Astrocyte (in vitro differentiated cells and primary cell): ENCODE data around the gene MMP23B. TPM values are rescaled to one million over a fixed set of nuclear protein-coding genes. Genes with fewer than 3 reads are reported as not detected.

Experiments used
- DNase-seq: peaks from one replicate; pipeline ENCODE4 v3.0.0-alpha.2; 2010; ENCODE audit warnings: low read depth
- FAIRE-seq: peaks from 2 replicates; lab custom pipeline; 2011; peaks lifted over from hg19 to GRCh38; lab: Jason Lieb, UNC
- H2AFZ ChIP-seq: 2 replicates; pipeline ENCODE4 v1.6.0; 2012; ENCODE audit warnings: low read depth, low read length, inconsistent platforms
- H3K27ac ChIP-seq: 2 replicates; pipeline ENCODE4 v1.5.1; 2011; ENCODE audit warnings: low read depth, low read length, inconsistent platforms
- H3K27me3 ChIP-seq: 2 replicates; pipeline ENCODE4 v1.6.0; 2011; ENCODE audit warnings: low read length, inconsistent platforms; ENCODE audit not compliant: insufficient read depth
- H3K36me3 ChIP-seq: 2 replicates; pipeline ENCODE4 v1.5.1; 2011; ENCODE audit warnings: low read length, inconsistent platforms; ENCODE audit not compliant: insufficient read depth
- H3K4me1 ChIP-seq: 2 replicates; pipeline ENCODE4 v1.5.1; 2011; ENCODE audit warnings: low read length, inconsistent platforms; ENCODE audit not compliant: insufficient read depth
- H3K4me2 ChIP-seq: 2 replicates; pipeline ENCODE4 v1.6.0; 2012; ENCODE audit warnings: low read length, inconsistent platforms
- H3K4me3 ChIP-seq: 2 replicates; pipeline ENCODE4 v1.5.1; 2011; ENCODE audit warnings: low read depth, mild to moderate bottlenecking, low read length, inconsistent platforms; ENCODE audit not compliant: insufficient read depth
- H3K79me2 ChIP-seq: 2 replicates; pipeline ENCODE4 v1.6.0; 2012; ENCODE audit warnings: mild to moderate bottlenecking, low read length, inconsistent platforms; ENCODE audit not compliant: insufficient read depth
- H3K9ac ChIP-seq: 2 replicates; pipeline ENCODE4 v1.6.0; 2012; ENCODE audit warnings: mild to moderate bottlenecking, low read length, inconsistent platforms
- H3K9me3 ChIP-seq: 2 replicates; pipeline ENCODE4 v1.5.1; 2012; ENCODE audit warnings: low read depth, mild to moderate bottlenecking, low read length, inconsistent platforms; ENCODE audit not compliant: insufficient read depth
- H4K20me1 ChIP-seq: 2 replicates; pipeline ENCODE4 v1.6.0; 2012; ENCODE audit warnings: low read length, inconsistent platforms; ENCODE audit not compliant: insufficient read depth
- H3K27ac Mint-ChIP-seq: one replicate; pipeline ENCODE4 v1.8.0; 2021; ENCODE audit warnings: mild to moderate bottlenecking, mixed read lengths; ENCODE audit not compliant: unreplicated experiment
- H3K27me3 Mint-ChIP-seq: one replicate; pipeline ENCODE4 v1.8.0; 2021; ENCODE audit warnings: low read depth, mixed read lengths; ENCODE audit not compliant: unreplicated experiment
- H3K36me3 Mint-ChIP-seq: one replicate; pipeline ENCODE4 v1.8.0; 2021; ENCODE audit warnings: low read depth, mixed read lengths; ENCODE audit not compliant: unreplicated experiment
- H3K4me1 Mint-ChIP-seq: one replicate; pipeline ENCODE4 v1.8.0; 2021; ENCODE audit warnings: low read depth, mixed read lengths; ENCODE audit not compliant: unreplicated experiment
- H3K4me3 Mint-ChIP-seq: one replicate; pipeline ENCODE4 v1.8.0; 2021; ENCODE audit warnings: mild to moderate bottlenecking, moderate library complexity, mixed read lengths; ENCODE audit not compliant: unreplicated experiment
- H3K9me3 Mint-ChIP-seq: one replicate; pipeline ENCODE4 v1.8.0; 2021; ENCODE audit warnings: mild to moderate bottlenecking, mixed read lengths; ENCODE audit not compliant: unreplicated experiment
- EZH2 ChIP-seq: IDR thresholded peaks from 2 replicates; pipeline ENCODE4 v1.6.1; 2012; ENCODE audit warnings: mild to moderate bottlenecking, low read length, inconsistent platforms; ENCODE audit not compliant: insufficient read depth
- total RNA-seq: library from RNA; stranded (reverse); gene quantifications from 2 replicates; pipeline ENCODE4 v1.2.1, GENCODE V29; 2021
- TF ChIP-seq, protein P1 (sequence below): IDR thresholded peaks from 2 replicates; pipeline ENCODE4 v1.5.1; 2011; ENCODE audit warnings: low read depth, mild to moderate bottlenecking, inconsistent platforms, low read length, moderate library complexity; ENCODE audit not compliant: insufficient read depth

The MMP23B gene
- total RNA-seq, 1 donor from 2014 or later, result 40.7 TPM

DNA sequence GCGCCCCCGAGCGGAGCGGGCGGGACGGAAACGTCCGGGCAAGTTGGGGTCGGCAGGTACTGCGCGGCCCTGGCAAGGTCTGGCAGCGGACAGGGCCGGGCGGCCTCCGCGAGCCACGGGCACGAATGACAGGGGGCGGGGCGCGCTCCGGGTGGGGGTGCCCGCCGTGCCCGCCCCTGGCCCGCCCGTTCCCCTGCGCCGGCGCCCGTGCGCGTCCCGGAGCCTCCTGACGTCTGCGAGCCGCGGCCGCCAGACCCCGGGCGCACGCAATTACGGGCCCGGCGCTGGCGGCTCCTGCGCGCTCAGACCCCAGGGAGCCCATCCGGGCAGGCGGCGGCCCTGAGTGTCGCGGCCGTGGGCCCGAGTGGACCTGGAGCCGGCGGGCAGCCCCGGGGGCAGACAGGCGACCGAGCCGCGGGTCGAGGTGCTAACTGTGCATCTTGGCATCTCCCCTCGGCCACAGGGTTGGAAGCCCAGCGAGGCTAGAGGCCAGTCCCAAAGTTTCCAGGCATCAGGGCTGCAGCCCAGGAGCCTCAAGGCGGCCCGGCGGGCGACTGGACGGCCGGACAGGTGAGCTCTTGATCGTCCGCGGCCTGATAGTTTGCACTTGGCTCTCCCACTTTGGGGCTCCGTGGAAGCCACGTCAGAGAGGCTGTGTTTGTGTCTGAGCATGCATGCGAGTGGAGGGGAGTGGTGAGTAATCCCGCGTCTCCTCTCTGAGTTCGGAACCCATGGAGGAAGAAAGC lies 15.8 kb upstream of the MMP23B start:
- Mint-ChIP-seq H3K4me1 (peaks cover 11% of the 10 kb centered on the region), H3K9me3 (no peaks in the 10 kb centered on the region), H3K36me3 (peaks cover 6% of the 10 kb centered on the region), H3K27ac (peak overlapping the region; percentile 59), H3K27me3 (no peaks in the 10 kb centered on the region), H3K4me3 (peak overlapping the region; percentile 92)
- peak overlapping the region; percentile 100 for H3K9ac ChIP-seq
- peak overlapping the region; percentile 95 for H3K4me2 ChIP-seq
- no peaks in the 10 kb centered on the region for H3K27me3 ChIP-seq
- peak overlapping the region; percentile 78 for H2AFZ ChIP-seq
- no peaks in the 10 kb centered on the region for H3K9me3 ChIP-seq
- peaks cover 45% of the 10 kb centered on the region for H3K79me2 ChIP-seq
- peaks cover 3% of the 10 kb centered on the region for H3K36me3 ChIP-seq
- no peak for DNase-seq
- peak overlapping the region; percentile 100 for H3K27ac ChIP-seq
- peaks cover 24% of the 10 kb centered on the region for H3K4me1 ChIP-seq
- H4K20me1 ChIP-seq, result peaks cover 69% of the 10 kb centered on the region
- no peak for FAIRE-seq
- peak overlapping the region; percentile 77 for H3K4me3 ChIP-seq
- TF ChIP-seq, protein P1, sequence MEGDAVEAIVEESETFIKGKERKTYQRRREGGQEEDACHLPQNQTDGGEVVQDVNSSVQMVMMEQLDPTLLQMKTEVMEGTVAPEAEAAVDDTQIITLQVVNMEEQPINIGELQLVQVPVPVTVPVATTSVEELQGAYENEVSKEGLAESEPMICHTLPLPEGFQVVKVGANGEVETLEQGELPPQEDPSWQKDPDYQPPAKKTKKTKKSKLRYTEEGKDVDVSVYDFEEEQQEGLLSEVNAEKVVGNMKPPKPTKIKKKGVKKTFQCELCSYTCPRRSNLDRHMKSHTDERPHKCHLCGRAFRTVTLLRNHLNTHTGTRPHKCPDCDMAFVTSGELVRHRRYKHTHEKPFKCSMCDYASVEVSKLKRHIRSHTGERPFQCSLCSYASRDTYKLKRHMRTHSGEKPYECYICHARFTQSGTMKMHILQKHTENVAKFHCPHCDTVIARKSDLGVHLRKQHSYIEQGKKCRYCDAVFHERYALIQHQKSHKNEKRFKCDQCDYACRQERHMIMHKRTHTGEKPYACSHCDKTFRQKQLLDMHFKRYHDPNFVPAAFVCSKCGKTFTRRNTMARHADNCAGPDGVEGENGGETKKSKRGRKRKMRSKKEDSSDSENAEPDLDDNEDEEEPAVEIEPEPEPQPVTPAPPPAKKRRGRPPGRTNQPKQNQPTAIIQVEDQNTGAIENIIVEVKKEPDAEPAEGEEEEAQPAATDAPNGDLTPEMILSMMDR, result no peak
- no peak for TF ChIP-seq EZH2

- Histone ChIP-seq H3K79me2 (peaks cover 45% of the 10 kb centered on the region), H3K4me2 (peak overlapping the region; percentile 95), H3K27me3 (no peaks in the 10 kb centered on the region), H3K9ac (peak overlapping the region; percentile 100), H3K36me3 (peaks cover 3% of the 10 kb centered on the region), H3K4me3 (peak overlapping the region; percentile 77), H2AFZ (no peak overlapping the region), H4K20me1 (peaks cover 74% of the 10 kb centered on the region), H3K4me1 (peaks cover 24% of the 10 kb centered on the region), H3K27ac (no peak overlapping the region), H3K9me3 (no peaks in the 10 kb centered on the region)
- FAIRE-seq, result no peak
- no peak for TF ChIP-seq EZH2
- TF ChIP-seq, protein P1, result no peak
- H3K27ac Mint-ChIP-seq, result no peak overlapping the region
- H3K4me3 Mint-ChIP-seq, result peak overlapping the region; percentile 92
- H3K4me1 Mint-ChIP-seq, result peaks cover 9% of the 10 kb centered on the region
- H3K27me3 Mint-ChIP-seq, result no peaks in the 10 kb centered on the region
- no peak for DNase-seq
- no peaks in the 10 kb centered on the region for H3K9me3 Mint-ChIP-seq
- peaks cover 6% of the 10 kb centered on the region for H3K36me3 Mint-ChIP-seq
These were observed 15.1 kb upstream of the MMP23B start for GRCh38 chr1:1616838-1617237.

- H3K9ac ChIP-seq, result peak overlapping the region; percentile 100
- Mint-ChIP-seq H3K4me3 (peak overlapping the region; percentile 92), H3K4me1 (peaks cover 14% of the 10 kb centered on the region), H3K9me3 (no peaks in the 10 kb centered on the region), H3K36me3 (peaks cover 4% of the 10 kb centered on the region), H3K27me3 (no peaks in the 10 kb centered on the region), H3K27ac (peak overlapping the region; percentile 18)
- peak overlapping the region; percentile 77 for H3K4me3 ChIP-seq
- no peak overlapping the region for H2AFZ ChIP-seq
- peaks cover 76% of the 10 kb centered on the region for H4K20me1 ChIP-seq
- peaks cover 29% of the 10 kb centered on the region for H3K4me1 ChIP-seq
- no peak for TF ChIP-seq EZH2
- TF ChIP-seq, protein P1, result no peak
- H3K36me3 ChIP-seq, result peaks cover 3% of the 10 kb centered on the region
- H3K79me2 ChIP-seq, result peaks cover 45% of the 10 kb centered on the region
- H3K9me3 ChIP-seq, result no peaks in the 10 kb centered on the region
- DNase-seq, result no peak
- no peak for FAIRE-seq
- peak overlapping the region; percentile 95 for H3K4me2 ChIP-seq
- H3K27me3 ChIP-seq, result no peaks in the 10 kb centered on the region
- no peak overlapping the region for H3K27ac ChIP-seq
These were observed 14.5 kb upstream of the MMP23B start for GRCh38 chr1:1617516-1617915.
